ENCODE data around the gene SDHC.

Gene SDHC

GRCh38 chr1:161330346-161330745 lies 16.2 kb downstream of the SDHC start:
- no peak for TF ChIP-seq CTCF (IDR thresholded peaks at IDR 0.05; ENCODE audit: low read depth, low read length)
- DNase-seq (ENCODE audit: low read depth, low spot score), result no peak
- in situ Hi-C loops (cut with HindIII; ENCODE audit: low sequenced_read_pairs), result no loop called here
- no peak overlapping the region for H3K4me3 ChIP-seq (ENCODE audit: low read depth, low read length)

DNA sequence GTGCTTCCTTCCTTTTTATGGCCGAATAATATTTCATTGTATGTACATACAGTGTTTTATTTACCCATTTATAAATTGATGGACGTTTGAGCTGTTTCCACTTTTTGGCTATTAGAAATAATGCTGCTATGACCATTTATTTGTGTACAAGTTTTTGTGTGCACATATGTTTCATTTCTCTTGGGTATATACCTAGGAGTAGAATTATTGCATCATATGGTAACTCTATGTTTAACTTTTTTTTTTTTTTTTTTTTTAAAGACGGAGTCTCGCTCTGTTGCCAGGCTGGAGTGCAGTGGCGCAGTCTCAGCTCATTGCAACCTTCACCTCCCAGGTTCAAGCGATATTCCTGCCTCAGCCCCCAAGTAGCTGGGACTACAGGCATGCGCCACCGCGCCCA lies 19.0 kb downstream of the SDHC start:
- H3K4me3 ChIP-seq (ENCODE audit: low read depth, low read length), result no peak overlapping the region
- no peak for TF ChIP-seq CTCF (IDR thresholded peaks at IDR 0.05; ENCODE audit: low read depth, low read length)
- no peak for DNase-seq (ENCODE audit: low read depth, low spot score)
- in situ Hi-C loops (cut with HindIII; ENCODE audit: low sequenced_read_pairs), result no loop called here

DNA sequence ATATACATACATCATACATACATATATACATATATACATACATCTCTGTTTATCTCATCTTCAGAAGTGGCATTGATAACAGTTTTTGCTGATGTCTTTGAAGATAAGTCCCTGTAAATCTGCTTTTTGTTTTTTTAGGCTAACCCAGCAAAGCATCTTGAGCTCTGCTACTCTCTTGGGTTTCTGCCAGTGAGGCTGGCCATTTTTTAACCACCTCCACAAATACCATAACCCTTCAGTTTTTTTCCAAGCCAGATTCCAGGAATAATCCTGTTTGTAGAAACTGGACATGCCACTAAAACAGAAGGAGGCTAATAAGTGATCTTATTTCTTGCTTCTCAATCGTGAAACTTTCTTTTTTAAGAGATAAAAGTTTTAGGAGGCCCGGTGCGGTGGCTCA lies 21.6 kb downstream of the SDHC start:
- in situ Hi-C loops (cut with HindIII; ENCODE audit: low sequenced_read_pairs), result no loop called here
- no peak overlapping the region for H3K4me3 ChIP-seq (ENCODE audit: low read depth, low read length)
- DNase-seq (ENCODE audit: low read depth, low spot score), result peak; percentile 3
- no peak for TF ChIP-seq CTCF (IDR thresholded peaks at IDR 0.05; ENCODE audit: low read depth, low read length)

DNA sequence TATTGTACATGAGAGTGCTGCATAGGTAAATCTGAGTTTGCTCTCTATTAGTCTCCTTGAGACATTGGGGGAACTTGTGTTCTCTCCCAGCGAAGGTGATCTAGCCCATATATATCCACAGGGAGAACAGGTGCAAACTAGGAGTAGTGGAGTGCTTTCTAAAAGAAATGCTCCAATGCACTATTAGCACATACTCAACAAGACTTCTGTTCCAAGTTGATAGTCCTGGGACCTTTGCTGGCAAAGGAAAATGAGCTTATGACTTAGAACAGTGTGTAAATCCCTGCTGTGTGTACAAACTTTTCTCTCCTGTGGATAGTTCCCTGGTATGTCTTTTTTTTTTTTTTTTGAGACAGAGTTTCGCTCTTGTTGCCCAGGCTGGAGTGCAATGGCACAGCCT lies 28.0 kb downstream of the SDHC start:
- in situ Hi-C loops (cut with HindIII; ENCODE audit: low sequenced_read_pairs), result no loop called here
- no peak for DNase-seq (ENCODE audit: low read depth, low spot score)
- H3K4me3 ChIP-seq (ENCODE audit: low read depth, low read length), result no peak overlapping the region
- no peak for TF ChIP-seq CTCF (IDR thresholded peaks at IDR 0.05; ENCODE audit: low read depth, low read length)

GRCh38 chr1:161342821-161343220 lies 28.6 kb downstream of the SDHC start:
- in situ Hi-C loops (cut with HindIII; ENCODE audit: low sequenced_read_pairs), result no loop called here
- H3K4me3 ChIP-seq (ENCODE audit: low read depth, low read length), result no peak overlapping the region
- TF ChIP-seq CTCF (IDR thresholded peaks at IDR 0.05; ENCODE audit: low read depth, low read length), result no peak
- no peak for DNase-seq (ENCODE audit: low read depth, low spot score)

DNA sequence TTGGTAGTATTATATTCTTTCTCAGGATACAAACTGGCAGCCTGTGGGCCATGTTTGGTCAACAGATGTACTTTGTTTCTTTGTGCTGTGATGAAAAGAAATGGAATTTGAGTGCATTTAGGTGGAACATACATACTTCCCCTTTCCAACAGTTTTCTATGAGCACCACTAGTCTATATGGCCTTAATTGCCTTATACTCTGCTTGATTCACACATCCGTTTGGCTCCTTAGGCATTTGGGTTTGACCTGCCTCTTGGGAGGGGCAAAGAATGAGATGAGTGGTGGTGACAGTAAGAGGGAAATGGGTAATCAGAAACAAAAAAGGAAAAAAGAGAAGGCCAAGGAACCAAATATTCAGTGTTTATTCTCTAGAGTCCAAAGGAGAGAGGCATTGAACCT lies 36.5 kb downstream of the SDHC start:
- no peak overlapping the region for H3K4me3 ChIP-seq (ENCODE audit: low read depth, low read length)
- no peak for TF ChIP-seq CTCF (IDR thresholded peaks at IDR 0.05; ENCODE audit: low read depth, low read length)
- DNase-seq (ENCODE audit: low read depth, low spot score), result no peak
- in situ Hi-C loops (cut with HindIII; ENCODE audit: low sequenced_read_pairs), result loop anchor here (25.0 kb wide), 1 partner anchor 138 kb away; the partner anchor contains the start of genes APOA2, FCER1G and NDUFS2

DNA sequence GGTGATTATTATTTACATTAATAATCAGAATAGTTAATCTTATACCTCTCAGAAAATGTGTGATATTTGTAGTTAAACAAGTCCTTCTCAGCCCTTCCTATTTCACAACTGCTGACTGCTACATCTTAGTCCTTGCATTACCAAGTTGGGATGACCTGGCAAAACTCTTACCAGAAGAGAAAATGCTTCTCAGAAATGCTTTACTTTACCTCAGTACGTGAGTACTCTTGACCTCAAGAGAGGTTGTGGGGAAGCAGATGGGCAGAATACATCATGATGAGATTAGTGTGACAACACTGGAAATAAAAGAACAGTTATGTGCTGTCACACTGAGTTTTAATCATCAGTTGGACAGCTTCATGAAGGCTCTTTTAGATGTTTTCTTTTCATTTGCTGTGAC lies 37.3 kb downstream of the SDHC start:
- in situ Hi-C loops (cut with HindIII; ENCODE audit: low sequenced_read_pairs), result loop anchor here (25.0 kb wide), 1 partner anchor 139 kb away; the partner anchor contains the start of genes APOA2, FCER1G and NDUFS2
- DNase-seq (ENCODE audit: low read depth, low spot score), result no peak
- H3K4me3 ChIP-seq (ENCODE audit: low read depth, low read length), result no peak overlapping the region
- no peak for TF ChIP-seq CTCF (IDR thresholded peaks at IDR 0.05; ENCODE audit: low read depth, low read length)

All from astrocyte of the spinal cord (primary cell).